HepG2 (cell line): Measurements from ENCODE around the gene HOXA11. TPM values are rescaled to one million over a fixed set of nuclear protein-coding genes. Genes with fewer than 3 reads are reported as not detected.

Experiments used
- ATAC-seq: fragments of 200-7000 bp; cut with Tn5 transposase; 3 replicates; pipeline ENCODE4 v1.9.1; 2020; ENCODE audit warnings: mild to moderate bottlenecking, moderate library complexity
- BruUV-seq: library from RNA; stranded (reverse); fragments of 400-500 nt; replicated peaks from 2 replicates; lab custom pipeline; 2021; lab: Mats Ljungman, UMichigan
- CTCF ChIA-PET: fragments of 300-600 bp; formaldehyde crosslinking; extraction: SDS; loops from one replicate; lab custom pipeline; 2021; ENCODE audit warnings: low total read pairs, inconsistent platforms, low intra/inter-chr PET ratio; lab: Yijun Ruan, JAX
- POLR2A ChIA-PET: fragments of 350-600 bp; sonication (Branson Sonifier 250); formaldehyde crosslinking; loops from one replicate; lab custom pipeline; 2020; ENCODE audit warnings: antibody characterized with exemption, inconsistent platforms; lab: Yijun Ruan, JAX
- DNase-seq: peaks from one replicate; pipeline ENCODE4 v3.0.0-alpha.2; 2015; ENCODE audit warnings: low spot score
- FAIRE-seq: peaks from 3 replicates; lab custom pipeline; 2011; peaks lifted over from hg19 to GRCh38; lab: Jason Lieb, UNC
- H2AFZ ChIP-seq: one replicate; pipeline ENCODE4 v1.6.1; 2011; ENCODE audit warnings: low read length, inconsistent platforms
- H3K27ac ChIP-seq: fragments of 300-600 bp; 3 replicates; pipeline ENCODE4 v1.8.0; 2011; ENCODE audit warnings: mixed run types, mild to moderate bottlenecking, mixed read lengths, low read length, inconsistent platforms; ENCODE audit not compliant: insufficient read depth; ENCODE audit errors: extremely low read length
- H3K27me3 ChIP-seq, 2 experiments: fragments of 200-600 bp in 1 of 2; 2 replicates in 1 of 2; 3 replicates in 1 of 2; pipeline versions ENCODE4 v1.6.0 to v1.8.0; 2011; ENCODE audit warnings: low read length in 2 of 2, mild to moderate bottlenecking in 2 of 2, moderate library complexity in 2 of 2, inconsistent platforms in 1 of 2; ENCODE audit not compliant: insufficient read depth in 2 of 2, control insufficient read depth in 1 of 2
- H3K36me3 ChIP-seq, 2 experiments: fragments of 200-600 bp in 1 of 2; replicated peaks in 1 of 2; 2 replicates in 1 of 2; 3 replicates in 1 of 2; pipeline versions ENCODE4 v1.5.1 to v1.8.0; 2011; ENCODE audit warnings: low read length in 2 of 2, inconsistent platforms in 1 of 2; ENCODE audit not compliant: insufficient read depth in 2 of 2, control insufficient read depth in 1 of 2
- H3K4me1 ChIP-seq: 2 replicates; pipeline ENCODE4 v1.5.1; 2012; ENCODE audit warnings: low read length, inconsistent platforms; ENCODE audit not compliant: insufficient read depth
- H3K4me2 ChIP-seq: 2 replicates; pipeline ENCODE4 v1.6.0; 2011; ENCODE audit warnings: low read depth, low read length, inconsistent platforms
- H3K4me3 ChIP-seq, 3 experiments: fragments of 200-600 bp in 1 of 3; sonication (generic), shearing (Covaris generic) in 1 of 3; replicated peaks in 1 of 3; 2 replicates each; pipeline ENCODE4 v1.5.1; 2011 to 2016; ENCODE audit warnings: low read length in 3 of 3, inconsistent platforms in 2 of 3, low read depth in 2 of 3, mild to moderate bottlenecking in 2 of 3, control low read depth in 1 of 3, mixed read lengths in 1 of 3; ENCODE audit not compliant: insufficient read depth in 1 of 3
- H3K79me2 ChIP-seq: one replicate; pipeline ENCODE4 v1.6.1; 2011; ENCODE audit warnings: low read length, inconsistent platforms; ENCODE audit not compliant: insufficient read depth
- H3K9ac ChIP-seq: 2 replicates; pipeline ENCODE4 v1.6.0; 2011; ENCODE audit warnings: mild to moderate bottlenecking, low read depth, low read length, inconsistent platforms; ENCODE audit not compliant: insufficient read depth
- H3K9me3 ChIP-seq: 2 replicates; pipeline ENCODE4 v1.5.1; 2012; ENCODE audit warnings: mild to moderate bottlenecking, low read length
- H4K20me1 ChIP-seq: 2 replicates; pipeline ENCODE4 v1.6.0; 2011; ENCODE audit warnings: inconsistent platforms, mild to moderate bottlenecking, low read length, moderate library complexity; ENCODE audit not compliant: insufficient read depth
- CREB1 ChIP-seq, 2 experiments: fragments of 450-650 bp in 1 of 2; IDR thresholded peaks; 2 replicates each; pipeline ENCODE4 v1.6.1; 2016 to 2017; ENCODE audit warnings: control low read depth in 1 of 2, mild to moderate bottlenecking in 1 of 2, missing compliant biosample characterization in 1 of 2, missing genetic modification characterization in 1 of 2
- TFE3 ChIP-seq: IDR thresholded peaks from 2 replicates; pipeline ENCODE4 v1.6.1; 2016
- ZNF430 ChIP-seq: sonication (generic); formaldehyde crosslinking; IDR thresholded peaks from 2 replicates; pipeline ENCODE4 v1.9.0; 2021; ENCODE audit warnings: mild to moderate bottlenecking, missing genetic modification reagents
- ZNF777 ChIP-seq: sonication (generic); formaldehyde crosslinking; IDR thresholded peaks from 2 replicates; pipeline ENCODE4 v1.4.0; 2020; ENCODE audit warnings: missing genetic modification reagents
- WGBS: methylation state at CpG from one replicate; pipeline ENCODE4 v1.1.6; 2017; ENCODE audit warnings: low lambda C conversion rate; 5-methylcytosine and 5-hydroxymethylcytosine counted together
- in situ Hi-C: cut with HindIII; loops from 2 replicates; pipeline ENCODE4 v1.10.0; 2017; ENCODE audit warnings: low pct_unique_long_range_greater_than_20kb; ENCODE audit not compliant: extremely low pct_ligation_motif_present
- intact Hi-C: fragments of 100-400 bp; cut with micrococcal nuclease; formaldehyde crosslinking; loops from one replicate; pipeline ENCODE4 v1.10.0; 2022; ENCODE audit not compliant: unreplicated experiment
- polyA plus RNA-seq, 8 experiments: library from polyadenylated mRNA; depleted of rRNA in 3 of 8; stranded (reverse) in 7 of 8; unstranded in 1 of 8; fragments of >200 nt; fragmentation: Illumina TruSeq in 4 of 8; extraction: Trizol in 4 of 8; gene quantifications; 2 replicates each; pipeline versions ENCODE4 v1.2.1 to v1.2.3, GENCODE V29; 2011 to 2016; ENCODE audit warnings: low read depth in 4 of 8, missing spikeins in 1 of 8, mixed read lengths in 1 of 8; ENCODE audit not compliant: insufficient read depth in 1 of 8
- total RNA-seq, 5 experiments: library from RNA; depleted of rRNA; stranded (reverse); fragments of >200 nt; fragmentation: Illumina TruSeq; extraction: Trizol; gene quantifications; 2 replicates each; pipeline ENCODE4 v1.2.3, GENCODE V29; 2016; ENCODE audit warnings: low read depth in 1 of 5

The HOXA11 gene
- total and polyA plus RNA-seq, 2 of the 13 experiments (the other 11 are each of a cell fraction or from before 2014, with no cell fraction given) = not detected

GRCh38 chr7:27192546-27193334 lies 7.7 kb upstream of the HOXA11 start:
- intact Hi-C loops = loop anchor here (10.0 kb wide), 1 partner anchor 412 kb away; no protein-coding TSS in a partner anchor
- POLR2A ChIA-PET = no interaction called here
- in situ Hi-C loops = no loop called here
- no peak overlapping the region for H2AFZ ChIP-seq
- WGBS = 72% methylated on average over 40 of the region's 78 CpGs
- CTCF ChIA-PET = no interaction called here
- H3K4me3 ChIP-seq = peak overlapping the region; percentile 9 to 40 (median 16); a peak in 4 of 6 replicates
- H3K4me2 ChIP-seq = peak overlapping the region; percentile 27; the same call in 1 of the 2 replicates
- no peak for DNase-seq
- H3K27ac ChIP-seq = no peak overlapping the region
- FAIRE-seq = no peak
- H4K20me1 ChIP-seq = no peaks in the 10 kb centered on the region
- peak; percentile 48 for ATAC-seq
- TF ChIP-seq ZNF777 (CRISPR knock-in tag) (peak; percentile 53; the same call in 1 of the 2 replicates), ZNF430 (CRISPR knock-in tag) (no peak), CREB1 (IDR thresholded peaks at IDR 0.05) (peak; percentile 61), CREB1 (CRISPR knock-in tag; IDR thresholded peaks at IDR 0.05) (no peak), TFE3 (no peak)
- no peak overlapping the region for H3K9ac ChIP-seq
- no TSS peak for BruUV-seq
- no peaks in the 10 kb centered on the region for H3K9me3 ChIP-seq
- peaks cover 17% of the 10 kb centered on the region; the same call in 1 of the 2 replicates for H3K4me1 ChIP-seq
- H3K27me3 ChIP-seq = peaks cover 12 to 68% of the 10 kb centered on the region in 2 experiments
- H3K36me3 ChIP-seq = no peaks in the 10 kb centered on the region
- no peaks in the 10 kb centered on the region for H3K79me2 ChIP-seq
